GM12878 (cell line): ENCODE measurements around the gene VPS13C. TPM values are rescaled to one million over a fixed set of nuclear protein-coding genes. Genes with fewer than 3 reads are reported as not detected.
A peak's percentile ranks its signal among the peaks of the same experiment; 100 is the strongest.

Experiments used
- ATAC-seq: fragments of 200-7000 bp; cut with Tn5 transposase; 3 replicates; pipeline ENCODE4 v1.9.1; 2020; ENCODE audit warnings: mild to moderate bottlenecking, moderate library complexity
- BruUV-seq: library from RNA; stranded (reverse); fragments of 400-500 nt; replicated peaks from 2 replicates; lab custom pipeline; 2021; lab: Mats Ljungman, UMichigan
- CTCF ChIA-PET: fragments of 300-600 bp; sonication (Branson Sonifier 250); formaldehyde crosslinking; extraction: SDS; loops from one replicate; lab custom pipeline; 2021; ENCODE audit warnings: inconsistent platforms; lab: Yijun Ruan, JAX
- POLR2A ChIA-PET: fragments of 350-600 bp; formaldehyde crosslinking; extraction: SDS; loops from one replicate; lab custom pipeline; 2021; ENCODE audit warnings: inconsistent platforms; lab: Charles Lee
- RAD21 ChIA-PET: fragments of 300-600 bp; sonication (Branson Sonifier 250); formaldehyde crosslinking; loops from one replicate; lab custom pipeline; 2023; ENCODE audit warnings: antibody characterized with exemption; ENCODE audit not compliant: unreplicated experiment; lab: Charles Lee
- SMC1A ChIA-PET: fragments of 300-600 bp; sonication (Branson Sonifier 250); formaldehyde crosslinking; loops from one replicate; lab custom pipeline; 2023; ENCODE audit not compliant: unreplicated experiment, uncharacterized antibody; lab: Charles Lee
- DNase-seq: peaks from one replicate; pipeline ENCODE4 v3.0.0-alpha.2; 2011; ENCODE audit warnings: low read depth, low spot score
- FAIRE-seq: peaks from 3 replicates; lab custom pipeline; 2011; peaks lifted over from hg19 to GRCh38; lab: Jason Lieb, UNC
- H2AFZ ChIP-seq: 2 replicates; pipeline ENCODE4 v1.6.0; 2011; ENCODE audit warnings: low read depth, low read length, control low read depth; ENCODE audit not compliant: control insufficient read depth
- H3K27ac ChIP-seq: 2 replicates; pipeline ENCODE4 v1.5.1; 2011; ENCODE audit warnings: control low read depth; ENCODE audit not compliant: control insufficient read depth, insufficient read depth
- H3K27me3 ChIP-seq, 2 experiments: replicated peaks in 1 of 2; 2 replicates each; pipeline versions ENCODE4 v1.6.0 to v1.6.1; 2011; ENCODE audit warnings: low read length in 1 of 2; ENCODE audit not compliant: control insufficient read depth in 2 of 2, insufficient read depth in 2 of 2
- H3K36me3 ChIP-seq, 2 experiments: 2 replicates each; pipeline ENCODE4 v1.5.1; 2011; ENCODE audit warnings: low read length in 1 of 2; ENCODE audit not compliant: control insufficient read depth in 2 of 2, insufficient read depth in 2 of 2
- H3K4me1 ChIP-seq: 2 replicates; pipeline ENCODE4 v1.6.1; 2011; ENCODE audit warnings: mild to moderate bottlenecking, low read length, moderate library complexity, mixed read lengths; ENCODE audit not compliant: control insufficient read depth, insufficient read depth
- H3K4me2 ChIP-seq: 2 replicates; pipeline ENCODE4 v1.6.0; 2011; ENCODE audit warnings: control low read depth; ENCODE audit not compliant: control insufficient read depth, insufficient read depth
- H3K4me3 ChIP-seq: fragments of 200-600 bp; sonication (generic); 2 replicates; pipeline ENCODE4 v1.5.1; 2016
- H3K79me2 ChIP-seq: 2 replicates; pipeline ENCODE4 v1.6.0; 2011; ENCODE audit warnings: low read length; ENCODE audit not compliant: control insufficient read depth, insufficient read depth
- H3K9ac ChIP-seq: 2 replicates; pipeline ENCODE4 v1.8.0; 2011; ENCODE audit warnings: low read length, control low read depth, mixed read lengths; ENCODE audit not compliant: control insufficient read depth, insufficient read depth
- H3K9me3 ChIP-seq: replicated peaks from 3 replicates; pipeline ENCODE4 v1.5.1; 2011; ENCODE audit warnings: mild to moderate bottlenecking, low read length; ENCODE audit not compliant: control insufficient read depth, insufficient read depth
- H4K20me1 ChIP-seq: 2 replicates; pipeline ENCODE4 v1.6.0; 2011; ENCODE audit not compliant: control insufficient read depth, insufficient read depth
- EED ChIP-seq: sonication (generic); IDR thresholded peaks from 2 replicates; pipeline ENCODE4 v1.6.1; 2016; ENCODE audit warnings: antibody characterized with exemption, low read depth
- JUNB ChIP-seq: IDR thresholded peaks from 2 replicates; pipeline ENCODE4 v1.6.1; 2016; ENCODE audit warnings: antibody characterized with exemption, mild to moderate bottlenecking
- POLR2AphosphoS5 ChIP-seq: IDR thresholded peaks from 2 replicates; pipeline ENCODE4 v1.6.1; 2011; ENCODE audit warnings: mild to moderate bottlenecking, low read length, inconsistent platforms
- RAD21 ChIP-seq: IDR thresholded peaks from 2 replicates; pipeline ENCODE4 v1.6.1; 2011; ENCODE audit warnings: mild to moderate bottlenecking, low read depth, low read length, moderate library complexity; ENCODE audit not compliant: insufficient read depth
- RELA ChIP-seq: fragments of 450-650 bp; IDR thresholded peaks from 2 replicates; pipeline ENCODE4 v1.8.0; 2014; ENCODE audit warnings: borderline replicate concordance; ENCODE audit not compliant: partially characterized antibody
- RFX5 ChIP-seq: IDR thresholded peaks from 2 replicates; pipeline ENCODE4 v1.6.1; 2011; ENCODE audit warnings: low read depth, low read length, improper control_type of control experiment
- SMC3 ChIP-seq: IDR thresholded peaks from 2 replicates; pipeline ENCODE4 v1.6.1; 2011; ENCODE audit warnings: low read length, improper control_type of control experiment, borderline replicate concordance
- SUZ12 ChIP-seq: fragments of 200-600 bp; sonication (generic); IDR thresholded peaks from one replicate; pipeline ENCODE4 v1.6.1; 2018; ENCODE audit warnings: antibody characterized with exemption, mild to moderate bottlenecking; ENCODE audit not compliant: unreplicated experiment
- TCF12 ChIP-seq: IDR thresholded peaks from 2 replicates; pipeline ENCODE4 v1.6.1; 2011; ENCODE audit warnings: low read depth, mild to moderate bottlenecking, low read length
- WGBS: methylation state at CpG from one replicate; pipeline ENCODE4 v1.1.6; 2016; ENCODE audit warnings: low lambda C conversion rate; ENCODE audit not compliant: insufficient replicate concordance, insufficient coverage; ENCODE audit errors: missing lambda C conversion rate; 5-methylcytosine and 5-hydroxymethylcytosine counted together
- in situ Hi-C: fragments of 300-500 bp; cut with MboI; formaldehyde crosslinking; loops from 9 replicates; pipeline ENCODE4 v1.14.3; 2018; ENCODE audit warnings: mixed read lengths
- intact Hi-C: fragments of 100-400 bp; cut with micrococcal nuclease; formaldehyde crosslinking; loops from one replicate; pipeline ENCODE4 v1.14.2; 2022; ENCODE audit not compliant: unreplicated experiment
- polyA plus RNA-seq, 11 experiments: library from polyadenylated mRNA; depleted of rRNA in 4 of 11; unstranded in 6 of 11; stranded (reverse) in 5 of 11; fragments of >200 nt; fragmentation: Nextera tagmentation in 4 of 11; fragmentation: Illumina TruSeq in 1 of 11; extraction: Ambion mirVana in 4 of 11; extraction: Trizol in 1 of 11; gene quantifications; 1 replicate in 1 of 11; 2 replicates in 10 of 11; pipeline versions ENCODE4 v1.2.1 to v1.2.3, GENCODE V29; 2011 to 2016; ENCODE audit warnings: inconsistent platforms in 2 of 11, missing spikeins in 2 of 11, low read depth in 1 of 11
- total RNA-seq, 4 experiments: library from RNA; depleted of rRNA in 3 of 4; stranded (reverse); fragments of >200 nt in 3 of 4; fragmentation: Illumina TruSeq in 1 of 4; extraction: Trizol in 1 of 4; gene quantifications; 2 replicates each; pipeline versions ENCODE4 v1.2.1 to v1.2.3, GENCODE V29; 2013 to 2021
- TF ChIP-seq, protein P1 (sequence below): IDR thresholded peaks from 2 replicates; pipeline ENCODE4 v1.6.1; 2011; ENCODE audit warnings: low read depth, mild to moderate bottlenecking, low read length, moderate library complexity, borderline replicate concordance; ENCODE audit errors: extremely low read depth
- TF ChIP-seq, protein P2 (sequence below), 3 experiments: IDR thresholded peaks in 2 of 3; conservative IDR thresholded peaks in 1 of 3; 2 replicates each; pipeline ENCODE4 v1.5.1; 2011; ENCODE audit warnings: low read depth in 3 of 3, low read length in 3 of 3, mild to moderate bottlenecking in 3 of 3, control low read depth in 2 of 3, moderate library complexity in 2 of 3, inconsistent platforms in 1 of 3, mixed read lengths in 1 of 3; ENCODE audit not compliant: control insufficient read depth in 2 of 3, insufficient read depth in 1 of 3; ENCODE audit errors: extremely low read depth in 1 of 3
- TF ChIP-seq, protein P3 (sequence below): IDR thresholded peaks from 2 replicates; pipeline ENCODE4 v1.6.1; 2012; ENCODE audit warnings: mild to moderate bottlenecking, low read depth, low read length

Gene VPS13C
- total and polyA plus RNA-seq, 10 of the 15 experiments (the other 5 are each of a cell fraction or from before 2014, with no cell fraction given), result 9.3 to 53.1 (median 31.8) TPM

DNA sequence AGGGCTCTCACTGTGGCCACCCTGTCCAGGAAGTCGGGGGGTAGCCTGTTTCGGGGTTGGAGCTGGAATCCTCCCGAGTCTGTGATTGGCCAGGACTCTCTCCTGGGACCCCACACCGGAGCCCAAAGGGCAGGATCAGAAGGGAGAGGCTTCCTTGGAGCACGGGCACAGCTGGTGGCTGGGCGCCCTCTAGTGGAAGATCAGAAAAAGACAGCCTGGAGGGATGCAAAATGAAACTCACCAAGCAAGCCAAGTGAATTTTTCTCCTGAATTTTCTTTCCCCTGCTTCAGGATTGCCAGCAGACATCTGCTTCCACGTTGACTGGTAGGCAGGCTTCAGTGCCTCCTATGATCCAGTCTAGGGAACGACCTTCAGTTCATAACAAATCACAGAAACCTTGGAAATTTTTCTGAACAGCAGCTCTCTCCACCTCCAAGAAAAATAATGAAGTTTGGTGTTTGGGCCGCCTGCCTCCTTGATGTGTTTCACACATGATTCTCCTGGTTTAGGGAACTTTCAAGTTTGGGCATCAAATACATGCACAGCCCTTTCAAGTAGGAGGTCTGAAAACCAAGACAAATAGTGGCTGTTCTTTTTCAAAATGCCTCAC lies 224.6 kb downstream of the VPS13C start:
- RAD21 ChIA-PET, result interaction anchor here (0.8 kb wide), 1 partner anchor 641 kb away, joined by 3 read pairs; no protein-coding TSS in a partner anchor

More for the DNA sequence above, 224.6 kb downstream of the VPS13C start:
- TF ChIP-seq RAD21, result peak; percentile 78
- TF ChIP-seq EED, result no peak
- TF ChIP-seq TCF12, result 0 out of 2 replicates have a peak, but pooled peaks have one; percentile 16
- no peak for TF ChIP-seq RFX5
- TF ChIP-seq, protein P1, sequence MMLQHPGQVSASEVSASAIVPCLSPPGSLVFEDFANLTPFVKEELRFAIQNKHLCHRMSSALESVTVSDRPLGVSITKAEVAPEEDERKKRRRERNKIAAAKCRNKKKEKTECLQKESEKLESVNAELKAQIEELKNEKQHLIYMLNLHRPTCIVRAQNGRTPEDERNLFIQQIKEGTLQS, result no peak
- TF ChIP-seq POLR2AphosphoS5, result no peak
- peak; percentile 34; the same call in 1 of the 2 replicates for TF ChIP-seq SMC3
- TF ChIP-seq, protein P2, sequence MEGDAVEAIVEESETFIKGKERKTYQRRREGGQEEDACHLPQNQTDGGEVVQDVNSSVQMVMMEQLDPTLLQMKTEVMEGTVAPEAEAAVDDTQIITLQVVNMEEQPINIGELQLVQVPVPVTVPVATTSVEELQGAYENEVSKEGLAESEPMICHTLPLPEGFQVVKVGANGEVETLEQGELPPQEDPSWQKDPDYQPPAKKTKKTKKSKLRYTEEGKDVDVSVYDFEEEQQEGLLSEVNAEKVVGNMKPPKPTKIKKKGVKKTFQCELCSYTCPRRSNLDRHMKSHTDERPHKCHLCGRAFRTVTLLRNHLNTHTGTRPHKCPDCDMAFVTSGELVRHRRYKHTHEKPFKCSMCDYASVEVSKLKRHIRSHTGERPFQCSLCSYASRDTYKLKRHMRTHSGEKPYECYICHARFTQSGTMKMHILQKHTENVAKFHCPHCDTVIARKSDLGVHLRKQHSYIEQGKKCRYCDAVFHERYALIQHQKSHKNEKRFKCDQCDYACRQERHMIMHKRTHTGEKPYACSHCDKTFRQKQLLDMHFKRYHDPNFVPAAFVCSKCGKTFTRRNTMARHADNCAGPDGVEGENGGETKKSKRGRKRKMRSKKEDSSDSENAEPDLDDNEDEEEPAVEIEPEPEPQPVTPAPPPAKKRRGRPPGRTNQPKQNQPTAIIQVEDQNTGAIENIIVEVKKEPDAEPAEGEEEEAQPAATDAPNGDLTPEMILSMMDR (IDR thresholded peaks at IDR 0.05 in 2 of 3, conservative IDR thresholded peaks at IDR 0.05 in 1 of 3; ENCODE audit: control insufficient read depth in 2 of 3, extremely low read depth in 1 of 3, insufficient read depth in 1 of 3, low read depth in 3 of 3, low read length in 3 of 3), result peak; percentile 85 to 89 (median 87)
- TF ChIP-seq, protein P3, sequence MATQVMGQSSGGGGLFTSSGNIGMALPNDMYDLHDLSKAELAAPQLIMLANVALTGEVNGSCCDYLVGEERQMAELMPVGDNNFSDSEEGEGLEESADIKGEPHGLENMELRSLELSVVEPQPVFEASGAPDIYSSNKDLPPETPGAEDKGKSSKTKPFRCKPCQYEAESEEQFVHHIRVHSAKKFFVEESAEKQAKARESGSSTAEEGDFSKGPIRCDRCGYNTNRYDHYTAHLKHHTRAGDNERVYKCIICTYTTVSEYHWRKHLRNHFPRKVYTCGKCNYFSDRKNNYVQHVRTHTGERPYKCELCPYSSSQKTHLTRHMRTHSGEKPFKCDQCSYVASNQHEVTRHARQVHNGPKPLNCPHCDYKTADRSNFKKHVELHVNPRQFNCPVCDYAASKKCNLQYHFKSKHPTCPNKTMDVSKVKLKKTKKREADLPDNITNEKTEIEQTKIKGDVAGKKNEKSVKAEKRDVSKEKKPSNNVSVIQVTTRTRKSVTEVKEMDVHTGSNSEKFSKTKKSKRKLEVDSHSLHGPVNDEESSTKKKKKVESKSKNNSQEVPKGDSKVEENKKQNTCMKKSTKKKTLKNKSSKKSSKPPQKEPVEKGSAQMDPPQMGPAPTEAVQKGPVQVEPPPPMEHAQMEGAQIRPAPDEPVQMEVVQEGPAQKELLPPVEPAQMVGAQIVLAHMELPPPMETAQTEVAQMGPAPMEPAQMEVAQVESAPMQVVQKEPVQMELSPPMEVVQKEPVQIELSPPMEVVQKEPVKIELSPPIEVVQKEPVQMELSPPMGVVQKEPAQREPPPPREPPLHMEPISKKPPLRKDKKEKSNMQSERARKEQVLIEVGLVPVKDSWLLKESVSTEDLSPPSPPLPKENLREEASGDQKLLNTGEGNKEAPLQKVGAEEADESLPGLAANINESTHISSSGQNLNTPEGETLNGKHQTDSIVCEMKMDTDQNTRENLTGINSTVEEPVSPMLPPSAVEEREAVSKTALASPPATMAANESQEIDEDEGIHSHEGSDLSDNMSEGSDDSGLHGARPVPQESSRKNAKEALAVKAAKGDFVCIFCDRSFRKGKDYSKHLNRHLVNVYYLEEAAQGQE, result no peak
- TF ChIP-seq RELA, result no peak
- no peak for TF ChIP-seq JUNB
- TF ChIP-seq SUZ12, result no peak
- in situ Hi-C loops, result loop anchor here (10.0 to 25.0 kb wide), 3 partner anchors 1251 to 1473 kb away; no protein-coding TSS in a partner anchor
- ChIA-PET CTCF (interaction anchor here (0.5 to 4.1 kb wide), 17 partner anchors 10 to 1507 kb away, joined by 3 to 59 read pairs (median 5); no protein-coding TSS in a partner anchor), SMC1A (interaction anchor here (0.7 kb wide), 1 partner anchor 239 kb away, joined by 3 read pairs; no protein-coding TSS in a partner anchor), POLR2A (no interaction called here)
- H4K20me1 ChIP-seq, result no peaks in the 10 kb centered on the region
- intact Hi-C loops, result loop anchor here (10.0 kb wide), 2 partner anchors 671 to 1331 kb away; no protein-coding TSS in a partner anchor
- no peak overlapping the region for H3K4me2 ChIP-seq
- H3K27me3 ChIP-seq, result no peaks in the 10 kb centered on the region; a peak in 2 of 4 replicates
- FAIRE-seq, result peak; percentile 88
- no peak overlapping the region for H2AFZ ChIP-seq
- no peak overlapping the region for H3K27ac ChIP-seq
- H3K79me2 ChIP-seq, result no peaks in the 10 kb centered on the region
- H3K36me3 ChIP-seq, result no peaks in the 10 kb centered on the region
- no peaks in the 10 kb centered on the region for H3K4me1 ChIP-seq
- H3K9ac ChIP-seq, result no peak overlapping the region
- peak; percentile 77 for ATAC-seq
- BruUV-seq, result no TSS peak
- DNase-seq, result no peak
- no peaks in the 10 kb centered on the region for H3K9me3 ChIP-seq
- WGBS, result under 1% methylated on average over 9 of the region's 9 CpGs
- no peak overlapping the region for H3K4me3 ChIP-seq
